IMR-90 (cell line): ENCODE results near the gene GNA14. TPM values are rescaled to one million over a fixed set of nuclear protein-coding genes. Genes with fewer than 3 reads are reported as not detected.

Source experiments
- ATAC-seq: fragments of 200-7000 bp; cut with Tn5 transposase; 2 replicates; pipeline ENCODE4 v1.9.1; 2020; ENCODE audit warnings: low read depth, mild to moderate bottlenecking, moderate library complexity
- BruUV-seq: library from RNA; stranded (reverse); fragments of 400-500 nt; replicated peaks from 2 replicates; lab custom pipeline; 2021; lab: Mats Ljungman, UMichigan
- CTCF ChIA-PET: fragments of 300-600 bp; formaldehyde crosslinking; extraction: SDS; loops from one replicate; lab custom pipeline; 2021; ENCODE audit warnings: antibody characterized with exemption; lab: Yijun Ruan, JAX
- POLR2A ChIA-PET: fragments of 300-600 bp; sonication (Branson Sonifier 250); formaldehyde crosslinking; loops from one replicate; lab custom pipeline; 2022; ENCODE audit warnings: antibody characterized with exemption; ENCODE audit not compliant: unreplicated experiment; lab: Charles Lee
- DNase-seq: peaks from one replicate; pipeline ENCODE4 v3.0.0; 2013
- H2AFZ ChIP-seq: replicated peaks from 2 replicates; pipeline ENCODE3; 2013; ENCODE audit warnings: low read length, mild to moderate bottlenecking; ENCODE audit not compliant: poor library complexity
- H2AK5ac ChIP-seq: 2 replicates; pipeline ENCODE4 v1.6.1; 2013; ENCODE audit warnings: low read depth, low read length, inconsistent platforms
- H2AK9ac ChIP-seq: replicated peaks from 2 replicates; pipeline ENCODE3; 2013; ENCODE audit warnings: mild to moderate bottlenecking, low read depth, low read length, moderate library complexity; ENCODE audit not compliant: poor library complexity
- H2BK120ac ChIP-seq: 2 replicates; pipeline ENCODE4 v1.6.1; 2013; ENCODE audit warnings: low read depth, low read length, inconsistent platforms
- H2BK15ac ChIP-seq: 3 replicates; pipeline ENCODE4 v1.6.1; 2013; ENCODE audit warnings: low read depth, low read length, inconsistent platforms
- H2BK20ac ChIP-seq: 2 replicates; pipeline ENCODE4 v1.6.1; 2013; ENCODE audit warnings: low read depth, mild to moderate bottlenecking, inconsistent platforms, low read length, moderate library complexity
- H2BK5ac ChIP-seq: 2 replicates; pipeline ENCODE4 v1.6.1; 2013; ENCODE audit warnings: mild to moderate bottlenecking, low read depth, low read length, inconsistent platforms; ENCODE audit not compliant: poor library complexity, severe bottlenecking
- H3K14ac ChIP-seq: replicated peaks from 2 replicates; pipeline ENCODE4 v1.6.1; 2013; ENCODE audit warnings: low read depth, low read length, inconsistent platforms
- H3K18ac ChIP-seq: 2 replicates; pipeline ENCODE4 v1.6.1; 2013; ENCODE audit warnings: low read depth, low read length, control low read depth
- H3K23ac ChIP-seq: 2 replicates; pipeline ENCODE4 v1.6.1; 2013; ENCODE audit warnings: low read depth, low read length, inconsistent platforms
- H3K27ac ChIP-seq: 2 replicates; pipeline ENCODE4 v1.5.1; 2013; ENCODE audit warnings: mild to moderate bottlenecking, control low read depth, low read length; ENCODE audit not compliant: insufficient read depth
- H3K27me3 ChIP-seq: 2 replicates; pipeline ENCODE4 v1.6.1; 2013; ENCODE audit warnings: low read length; ENCODE audit not compliant: control insufficient read depth, insufficient read depth
- H3K36me3 ChIP-seq: 2 replicates; pipeline ENCODE4 v1.6.1; 2013; ENCODE audit warnings: low read length, mixed read lengths; ENCODE audit not compliant: control insufficient read depth, insufficient read depth
- H3K4ac ChIP-seq: 2 replicates; pipeline ENCODE4 v1.6.1; 2013; ENCODE audit warnings: low read depth, low read length, inconsistent platforms
- H3K4me1 ChIP-seq: 2 replicates; pipeline ENCODE4 v1.6.1; 2013; ENCODE audit warnings: low read length, mixed read lengths; ENCODE audit not compliant: control insufficient read depth, insufficient read depth
- H3K4me2 ChIP-seq: 2 replicates; pipeline ENCODE4 v1.6.1; 2013; ENCODE audit warnings: low read depth, mild to moderate bottlenecking, control low read depth, low read length, moderate library complexity
- H3K4me3 ChIP-seq: 2 replicates; pipeline ENCODE4 v1.5.1; 2013; ENCODE audit warnings: low read depth, mild to moderate bottlenecking, control low read depth, low read length, moderate library complexity; ENCODE audit not compliant: insufficient read depth
- H3K56ac ChIP-seq: 2 replicates; pipeline ENCODE4 v1.6.1; 2013; ENCODE audit warnings: low read length, inconsistent platforms; ENCODE audit not compliant: insufficient read depth; ENCODE audit errors: extremely low read depth
- H3K79me1 ChIP-seq, 2 experiments: 2 replicates each; pipeline ENCODE4 v1.6.1; 2013; ENCODE audit warnings: low read length in 2 of 2, inconsistent platforms in 1 of 2, low read depth in 1 of 2
- H3K9ac ChIP-seq: 2 replicates; pipeline ENCODE4 v1.6.1; 2013; ENCODE audit warnings: low read depth, low read length, control low read depth
- H3K9me1 ChIP-seq: 2 replicates; pipeline ENCODE4 v1.6.1; 2013; ENCODE audit warnings: low read length, inconsistent platforms; ENCODE audit not compliant: insufficient read depth
- H3K9me3 ChIP-seq: 2 replicates; pipeline ENCODE4 v1.6.1; 2013; ENCODE audit warnings: low read length; ENCODE audit not compliant: control insufficient read depth, insufficient read depth
- H4K20me1 ChIP-seq: 2 replicates; pipeline ENCODE4 v1.6.1; 2013; ENCODE audit warnings: low read length, inconsistent platforms; ENCODE audit not compliant: insufficient read depth
- H4K5ac ChIP-seq: 2 replicates; pipeline ENCODE4 v1.6.1; 2013; ENCODE audit warnings: mild to moderate bottlenecking, low read depth, low read length, control low read depth
- H4K8ac ChIP-seq, 2 experiments: 2 replicates each; pipeline ENCODE4 v1.6.1; 2013; ENCODE audit warnings: low read depth in 2 of 2, low read length in 2 of 2, control low read depth in 1 of 2, inconsistent platforms in 1 of 2
- H4K91ac ChIP-seq: 2 replicates; pipeline ENCODE4 v1.6.1; 2013; ENCODE audit warnings: low read depth, low read length, inconsistent platforms; ENCODE audit not compliant: insufficient read depth
- CEBPB ChIP-seq: IDR thresholded peaks from 2 replicates; pipeline ENCODE4 v1.6.1; 2012; ENCODE audit warnings: low read depth, low read length, improper control_type of control experiment
- FOS ChIP-seq: fragments of 150-350 bp; IDR thresholded peaks from 2 replicates; pipeline ENCODE4 v1.6.1; 2016; ENCODE audit warnings: low read depth, low read length
- RAD21 ChIP-seq: IDR thresholded peaks from 2 replicates; pipeline ENCODE4 v1.6.1; 2012; ENCODE audit warnings: low read length, improper control_type of control experiment
- WGBS, 2 experiments: methylation state at CpG; one replicate each; pipeline versions ENCODE4 v1.1.5 to v1.1.7; 2013; ENCODE audit warnings: missing lambda C conversion rate in 2 of 2; ENCODE audit not compliant: insufficient read length in 1 of 2; ENCODE audit errors: extremely low coverage in 2 of 2; 5-methylcytosine and 5-hydroxymethylcytosine counted together
- dilution Hi-C: fragments of 300-500 bp; cut with HindIII; formaldehyde crosslinking; loops from one replicate; pipeline ENCODE4 v1.14.3; 2018; ENCODE audit warnings: low sequenced_read_pairs; ENCODE audit not compliant: unreplicated experiment
- in situ Hi-C: fragments of 300-500 bp; cut with MboI; formaldehyde crosslinking; loops from 3 replicates; pipeline ENCODE4 v1.14.3; 2019; ENCODE audit warnings: low sequenced_read_pairs, inconsistent platforms, mixed read lengths
- intact Hi-C: fragments of 100-400 bp; cut with micrococcal nuclease; formaldehyde crosslinking; loops from 2 replicates; pipeline ENCODE4 v1.10.0; 2022
- polyA plus RNA-seq, 3 experiments: library from polyadenylated mRNA; depleted of rRNA; stranded (reverse); fragments of >200 nt; gene quantifications; 2 replicates each; pipeline ENCODE4 v1.2.3, GENCODE V29; 2012; ENCODE audit warnings: low replicate concordance in 1 of 3
- total RNA-seq: library from RNA; depleted of rRNA; stranded (reverse); fragments of >200 nt; gene quantifications from 2 replicates; pipeline ENCODE4 v1.2.3, GENCODE V29; 2012
- TF ChIP-seq, protein P1 (sequence below): conservative IDR thresholded peaks from 2 replicates; pipeline ENCODE4 v1.5.1; 2012; ENCODE audit warnings: mild to moderate bottlenecking, low read depth, low read length, improper control_type of control experiment

The GNA14 gene
- total and polyA plus RNA-seq, 2 of the 4 experiments (the other 2 are of a cell fraction): under 0.01 to 0.03 TPM

GRCh38 chr9:77455312-77455927 lies 192.7 kb downstream of the GNA14 start:
- no peak overlapping the region for H2BK15ac ChIP-seq
- H4K20me1 ChIP-seq: no peaks in the 10 kb centered on the region
- WGBS, 2 experiments: no CpG with 5 or more reads among the region's 8 CpGs
- no peak overlapping the region for H3K18ac ChIP-seq
- no peak overlapping the region for H2AFZ ChIP-seq
- H3K9me3 ChIP-seq: peaks cover 2% of the 10 kb centered on the region; the same call in 1 of the 2 replicates
- H3K27ac ChIP-seq: no peak overlapping the region
- BruUV-seq: no TSS peak
- H2BK20ac ChIP-seq: no peak overlapping the region
- no peak overlapping the region for H4K91ac ChIP-seq
- intact Hi-C loops: loop anchor here (5.0 to 10.0 kb wide), 3 partner anchors 278 to 779 kb away; partner anchors contain the start of genes CEP78 and VPS13A
- H3K4ac ChIP-seq: no peak overlapping the region
- in situ Hi-C loops: no loop called here
- H3K79me1 ChIP-seq: no peaks in the 10 kb centered on the region
- POLR2A ChIA-PET: no interaction called here
- no peak overlapping the region for H3K23ac ChIP-seq
- H3K14ac ChIP-seq: no peak overlapping the region
- no peak overlapping the region for H4K8ac ChIP-seq
- H3K36me3 ChIP-seq: no peaks in the 10 kb centered on the region
- H4K5ac ChIP-seq: no peak overlapping the region
- no peaks in the 10 kb centered on the region for H3K4me1 ChIP-seq
- no peak overlapping the region for H3K4me3 ChIP-seq
- no peak overlapping the region for H3K9ac ChIP-seq
- no peak overlapping the region for H3K4me2 ChIP-seq
- no peak for TF ChIP-seq CEBPB
- TF ChIP-seq RAD21: peak; percentile 24; the same call in 1 of the 2 replicates
- TF ChIP-seq, protein P1, sequence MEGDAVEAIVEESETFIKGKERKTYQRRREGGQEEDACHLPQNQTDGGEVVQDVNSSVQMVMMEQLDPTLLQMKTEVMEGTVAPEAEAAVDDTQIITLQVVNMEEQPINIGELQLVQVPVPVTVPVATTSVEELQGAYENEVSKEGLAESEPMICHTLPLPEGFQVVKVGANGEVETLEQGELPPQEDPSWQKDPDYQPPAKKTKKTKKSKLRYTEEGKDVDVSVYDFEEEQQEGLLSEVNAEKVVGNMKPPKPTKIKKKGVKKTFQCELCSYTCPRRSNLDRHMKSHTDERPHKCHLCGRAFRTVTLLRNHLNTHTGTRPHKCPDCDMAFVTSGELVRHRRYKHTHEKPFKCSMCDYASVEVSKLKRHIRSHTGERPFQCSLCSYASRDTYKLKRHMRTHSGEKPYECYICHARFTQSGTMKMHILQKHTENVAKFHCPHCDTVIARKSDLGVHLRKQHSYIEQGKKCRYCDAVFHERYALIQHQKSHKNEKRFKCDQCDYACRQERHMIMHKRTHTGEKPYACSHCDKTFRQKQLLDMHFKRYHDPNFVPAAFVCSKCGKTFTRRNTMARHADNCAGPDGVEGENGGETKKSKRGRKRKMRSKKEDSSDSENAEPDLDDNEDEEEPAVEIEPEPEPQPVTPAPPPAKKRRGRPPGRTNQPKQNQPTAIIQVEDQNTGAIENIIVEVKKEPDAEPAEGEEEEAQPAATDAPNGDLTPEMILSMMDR: peak; percentile 35
- no peak for TF ChIP-seq FOS
- CTCF ChIA-PET: interaction anchor here (3.1 kb wide), 1 partner anchor 11 kb away, joined by 25 read pairs; no protein-coding TSS in a partner anchor
- DNase-seq (no peak), ATAC-seq (no peak)
- dilution Hi-C loops: no loop called here
- no peak overlapping the region for H2BK5ac ChIP-seq
- H3K27me3 ChIP-seq: no peaks in the 10 kb centered on the region
- no peak overlapping the region for H2BK120ac ChIP-seq
- H2AK9ac ChIP-seq: no peak overlapping the region
- H3K56ac ChIP-seq: no peak overlapping the region
- H3K9me1 ChIP-seq: no peaks in the 10 kb centered on the region
- no peak overlapping the region for H2AK5ac ChIP-seq
